Right cardiac atrium (tissue), 5 donors: ENCODE measurements around the gene CIP2A. TPM values are rescaled to one million over a fixed set of nuclear protein-coding genes. Genes with fewer than 3 reads are reported as not detected.

Source experiments
- ATAC-seq, 2 donors: fragments of 200-7000 bp; cut with Tn5 transposase; one replicate each; pipeline versions ENCODE4 v1.8.0 to v1.9.1; 2020; ENCODE audit warnings: moderate library complexity in 2 of 2, mild to moderate bottlenecking in 1 of 2
- DNase-seq, 3 donors: peaks; one replicate each; pipeline ENCODE4 v3.0.0-alpha.2; 2020
- H3K27ac ChIP-seq: one replicate; pipeline ENCODE4 v1.5.1; 2013; ENCODE audit warnings: mild to moderate bottlenecking, low read length, control low read depth, moderate library complexity
- H3K27me3 ChIP-seq: one replicate; pipeline ENCODE4 v1.6.1; 2013; ENCODE audit not compliant: control insufficient read depth, insufficient read depth
- H3K4me1 ChIP-seq: one replicate; pipeline ENCODE4 v1.6.1; 2013; ENCODE audit warnings: low read length; ENCODE audit not compliant: control insufficient read depth, insufficient read depth
- H3K4me3 ChIP-seq: one replicate; pipeline ENCODE4 v1.5.1; 2013; ENCODE audit warnings: low read length, control low read depth
- H3K9me3 ChIP-seq: one replicate; pipeline ENCODE4 v1.6.1; 2013; ENCODE audit warnings: low read length; ENCODE audit not compliant: control insufficient read depth
- WGBS: extraction: QIAGEN DNeasy Blood & Tissue Kit; methylation state at CpG from one replicate; pipeline ENCODE4 v1.1.7; 2013; 5-methylcytosine and 5-hydroxymethylcytosine counted together
- intact Hi-C, 4 donors: fragments of 100-400 bp; cut with DNase I; formaldehyde crosslinking; loops; one replicate each; pipeline versions ENCODE4 v1.11.0 to v1.14.0; 2022 to 2023
- polyA plus RNA-seq: library from polyadenylated mRNA; stranded (reverse); fragments of 200-250 nt; gene quantifications from one replicate; pipeline ENCODE4 v1.2.3, GENCODE V29; 2013
- total RNA-seq, 4 donors: library from RNA; stranded (reverse); fragmentation: NEBNext Ultra II Directional; extraction: Animal tissue kit (Norgen Biotek cat#: 25700); gene quantifications; one replicate each; pipeline ENCODE4 v1.2.1, GENCODE V29; 2021
- donor health status: healthy with polysubstance abuse.
- donor health status: DM: no; HTN: yes; CAD: no.
- donor health status: DM: no; HTN: no; CAD: no.
- donor health status: DM: no; HTN: yes; CAD: no; lungs with severe emphysema.
- donor health status: DM: yes; HTN: yes; CAD: no.

CIP2A gene
- total and polyA plus RNA-seq, 5 donors: 0.52 to 3.3 (median 2.5) TPM

DNA sequence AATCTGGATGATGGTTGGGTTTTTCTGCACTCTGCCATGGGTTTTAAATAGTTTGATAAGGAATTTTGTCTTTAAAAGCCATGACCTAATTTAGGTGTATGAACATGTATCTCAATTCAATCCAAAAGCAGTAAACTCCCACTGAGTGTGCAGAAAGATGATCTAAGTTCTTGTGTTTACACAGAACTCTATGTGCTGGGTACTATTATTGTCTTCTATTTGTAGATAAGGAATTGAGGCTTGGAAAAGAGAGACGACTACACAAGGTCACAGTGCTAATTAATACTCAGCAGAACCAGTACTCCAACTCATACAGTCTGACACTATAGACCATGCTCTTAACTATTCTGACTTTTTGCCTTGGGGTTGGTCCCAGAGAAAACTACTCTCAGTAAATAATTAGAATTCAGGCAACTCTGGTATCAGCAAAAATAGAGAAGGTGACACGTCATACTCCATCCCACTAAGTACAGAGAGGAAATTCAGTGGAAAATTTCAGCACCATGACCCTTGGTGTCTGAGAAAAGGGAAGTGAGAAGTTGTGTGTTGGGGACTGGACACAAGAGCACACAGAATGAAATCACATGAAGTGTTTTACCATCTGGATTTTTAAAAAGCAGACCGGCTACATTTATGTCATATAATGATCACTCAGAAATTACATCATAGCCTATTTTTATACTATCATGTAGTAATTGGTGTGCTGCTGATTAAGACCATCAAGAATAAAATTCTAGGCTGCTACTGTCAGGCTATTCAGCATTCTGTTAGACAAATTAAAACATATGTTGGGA is 60.6 kb downstream of the CIP2A start:
- intact Hi-C loops: no loop called here
- Histone ChIP-seq H3K27me3 (no peaks in the 10 kb centered on the region), H3K4me1 (peaks cover 2% of the 10 kb centered on the region), H3K9me3 (no peaks in the 10 kb centered on the region), H3K27ac (no peak overlapping the region), H3K4me3 (no peak overlapping the region)
- no peak for DNase-seq
- ATAC-seq: peak; percentile 76 to 88
- WGBS: 13% methylated on average over 3 of the region's 3 CpGs

DNA sequence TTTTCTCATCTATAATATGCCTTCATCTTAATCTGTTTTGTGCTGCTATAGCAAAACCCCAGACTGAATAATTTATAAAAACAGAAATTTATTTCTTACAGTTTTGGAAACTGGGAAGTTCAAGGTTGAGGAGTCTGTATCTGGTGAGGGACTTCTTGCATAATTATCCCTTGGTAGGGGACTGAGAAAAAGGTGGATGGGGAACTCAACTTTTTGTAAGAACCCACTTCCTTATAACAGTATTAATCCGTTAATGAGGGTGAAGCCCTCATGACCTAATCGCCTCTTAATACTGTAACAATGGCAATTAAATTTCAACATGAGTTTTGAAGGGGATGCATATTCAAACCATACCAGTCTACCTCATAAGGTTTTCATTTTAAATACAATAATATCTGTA is 61.4 kb downstream of the CIP2A start:
- DNase-seq (no peak), ATAC-seq (no peak)
- WGBS: 78% methylated on average over 2 of the region's 2 CpGs
- H3K4me1 ChIP-seq: peaks cover 2% of the 10 kb centered on the region
- H3K9me3 ChIP-seq: no peaks in the 10 kb centered on the region
- no peaks in the 10 kb centered on the region for H3K27me3 ChIP-seq
- H3K4me3 ChIP-seq: no peak overlapping the region
- no peak overlapping the region for H3K27ac ChIP-seq
- intact Hi-C loops: no loop called here

DNA sequence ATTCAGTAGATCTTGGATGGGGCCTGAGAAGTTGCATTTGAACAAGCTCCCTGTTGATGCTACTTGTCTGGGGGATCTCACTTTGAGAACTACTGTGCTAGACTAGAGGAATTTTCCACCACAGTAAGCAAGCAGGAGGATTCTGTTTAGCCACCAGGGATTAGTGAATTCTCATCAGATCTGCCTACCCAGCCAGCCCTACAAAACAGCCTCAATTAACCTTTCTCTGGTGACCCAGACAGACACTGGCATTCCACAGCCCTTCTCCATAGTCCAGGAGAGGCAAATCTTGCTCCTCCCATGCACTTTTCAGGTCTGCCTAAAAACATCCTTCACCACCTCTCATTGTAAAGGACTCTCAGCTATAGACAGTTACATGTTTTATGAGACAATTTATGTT is 62.1 kb downstream of the CIP2A start:
- H3K27ac ChIP-seq: no peak overlapping the region
- H3K9me3 ChIP-seq: no peaks in the 10 kb centered on the region
- H3K27me3 ChIP-seq: no peaks in the 10 kb centered on the region
- no peak overlapping the region for H3K4me3 ChIP-seq
- H3K4me1 ChIP-seq: peaks cover 2% of the 10 kb centered on the region
- ATAC-seq: no peak
- intact Hi-C loops: no loop called here
- no peak for DNase-seq

DNA sequence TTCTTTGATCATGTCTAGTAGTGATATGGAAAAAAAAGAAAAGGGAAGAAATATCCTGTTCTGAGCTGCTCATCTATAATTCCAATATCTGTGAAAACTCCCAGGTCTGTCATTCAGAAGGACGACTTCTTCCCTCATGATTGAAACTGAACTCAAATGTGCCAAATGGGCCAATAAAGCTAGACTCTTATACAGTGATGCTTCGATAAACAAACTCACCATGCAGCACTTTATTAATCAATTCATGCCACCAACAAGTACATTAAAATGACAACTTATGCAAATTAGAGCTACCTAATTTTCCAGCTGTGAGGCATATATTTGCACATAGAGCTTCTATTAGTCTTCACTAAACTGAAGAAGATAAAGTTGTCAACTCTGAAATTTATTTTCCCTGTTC is 63.3 kb downstream of the CIP2A start:
- H3K4me3 ChIP-seq: no peak overlapping the region
- H3K4me1 ChIP-seq: peaks cover 2% of the 10 kb centered on the region
- no peaks in the 10 kb centered on the region for H3K9me3 ChIP-seq
- ATAC-seq: no peak
- H3K27ac ChIP-seq: no peak overlapping the region
- H3K27me3 ChIP-seq: no peaks in the 10 kb centered on the region
- WGBS: 86% methylated on average over 2 of the region's 2 CpGs
- intact Hi-C loops: no loop called here
- no peak for DNase-seq

DNA sequence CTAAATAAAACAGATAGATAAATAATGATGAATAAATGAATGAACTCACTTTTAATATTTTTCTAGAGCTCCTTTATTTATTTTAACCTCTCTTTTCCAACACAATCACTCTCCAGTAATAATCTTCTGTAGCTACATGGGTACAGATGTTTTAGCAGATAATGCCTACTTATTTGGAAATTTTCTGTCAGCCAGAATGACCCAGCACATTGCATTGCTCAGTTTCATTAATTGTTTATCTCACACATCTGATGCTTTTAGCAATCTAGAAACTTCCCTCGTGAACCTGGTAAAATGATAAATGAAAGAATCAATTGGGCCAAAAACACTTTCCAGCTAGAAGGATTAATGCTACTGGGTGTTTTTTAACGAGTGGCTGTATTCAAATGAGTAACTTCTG is 64.0 kb downstream of the CIP2A start:
- Histone ChIP-seq H3K4me1 (peaks cover 2% of the 10 kb centered on the region), H3K9me3 (no peaks in the 10 kb centered on the region), H3K27ac (no peak overlapping the region), H3K4me3 (no peak overlapping the region), H3K27me3 (no peaks in the 10 kb centered on the region)
- ATAC-seq (no peak), DNase-seq (no peak)
- intact Hi-C loops: no loop called here
- WGBS: 77% methylated on average over 2 of the region's 2 CpGs

DNA sequence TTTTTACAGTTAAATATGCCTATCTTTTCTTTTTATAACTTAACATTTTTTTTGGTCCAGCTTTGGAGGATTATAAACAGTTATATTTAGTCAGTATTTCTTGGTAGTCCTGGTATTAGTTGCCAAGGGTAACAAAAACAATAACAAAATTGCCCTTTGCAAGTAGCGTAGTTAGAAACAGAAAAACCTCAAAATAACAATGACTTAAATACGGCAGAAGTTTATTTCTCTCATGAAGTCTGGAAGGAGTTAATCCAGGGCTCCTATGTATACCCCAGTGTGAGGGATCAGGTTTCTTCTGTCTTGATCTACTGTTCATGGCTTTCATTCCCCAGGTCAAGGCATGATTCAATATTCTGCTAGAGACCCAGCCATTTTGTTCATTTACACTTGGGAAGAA is 64.7 kb downstream of the CIP2A start:
- Histone ChIP-seq H3K27ac (no peak overlapping the region), H3K4me3 (no peak overlapping the region), H3K27me3 (no peaks in the 10 kb centered on the region), H3K4me1 (peaks cover 2% of the 10 kb centered on the region), H3K9me3 (no peaks in the 10 kb centered on the region)
- intact Hi-C loops: no loop called here
- ATAC-seq (peak in 1 of 2 donors; percentile 43), DNase-seq (no peak)
- WGBS: 10% methylated on average over 2 of the region's 2 CpGs

DNA sequence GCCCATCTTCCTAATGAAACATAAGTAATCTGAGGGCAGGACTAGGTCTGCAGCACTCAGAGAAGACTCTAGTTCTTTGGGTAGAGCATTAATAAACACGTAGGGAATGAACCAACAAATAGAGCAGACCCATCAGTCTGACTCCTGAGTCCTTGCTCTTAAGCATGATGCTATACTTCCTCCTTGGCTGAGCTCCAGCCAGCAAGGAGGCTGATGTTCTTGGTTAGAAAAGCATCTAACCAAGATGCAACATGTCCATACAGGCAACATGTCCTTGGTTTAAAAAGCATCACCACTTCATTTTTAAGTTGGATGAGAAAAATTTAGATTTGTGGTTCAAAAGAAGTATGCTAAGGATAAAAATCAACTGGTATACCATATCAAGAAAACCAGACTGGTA is 70.3 kb downstream of the CIP2A start:
- WGBS: 66% methylated on average over 1 of the region's 1 CpG
- DNase-seq: no peak

DNA sequence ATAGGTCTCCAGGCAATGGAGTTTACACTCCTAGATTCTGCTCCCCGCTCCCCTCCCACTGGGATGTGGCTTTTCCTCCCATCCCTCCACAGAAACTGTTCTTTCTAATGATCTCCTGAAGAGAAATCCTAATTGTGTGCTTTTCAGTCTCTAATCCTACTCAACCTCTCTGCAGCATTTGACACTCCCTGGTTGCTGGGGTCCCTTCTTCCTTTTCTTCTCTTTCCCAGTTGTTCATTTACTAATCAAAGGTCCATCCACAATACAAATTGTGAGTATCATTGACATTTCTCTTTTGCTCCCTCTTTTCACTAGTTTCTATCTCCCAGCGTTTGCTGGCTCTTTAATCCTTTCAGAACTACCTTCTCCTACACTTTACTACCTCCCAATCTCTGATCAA is 72.4 kb downstream of the CIP2A start:
- no peak for DNase-seq
- Histone ChIP-seq H3K4me3 (no peak overlapping the region), H3K4me1 (no peaks in the 10 kb centered on the region), H3K27ac (no peak overlapping the region), H3K27me3 (no peaks in the 10 kb centered on the region), H3K9me3 (no peaks in the 10 kb centered on the region)
- no peak for ATAC-seq
- 87% methylated on average over 2 of the region's 2 CpGs for WGBS
- intact Hi-C loops: no loop called here

More for the DNA sequence above, 70.3 kb downstream of the CIP2A start:
- H3K4me1 ChIP-seq: no peaks in the 10 kb centered on the region
- intact Hi-C loops: no loop called here
- no peak overlapping the region for H3K27ac ChIP-seq
- H3K27me3 ChIP-seq: no peaks in the 10 kb centered on the region
- ATAC-seq: no peak
- no peak overlapping the region for H3K4me3 ChIP-seq
- H3K9me3 ChIP-seq: no peaks in the 10 kb centered on the region

DNA sequence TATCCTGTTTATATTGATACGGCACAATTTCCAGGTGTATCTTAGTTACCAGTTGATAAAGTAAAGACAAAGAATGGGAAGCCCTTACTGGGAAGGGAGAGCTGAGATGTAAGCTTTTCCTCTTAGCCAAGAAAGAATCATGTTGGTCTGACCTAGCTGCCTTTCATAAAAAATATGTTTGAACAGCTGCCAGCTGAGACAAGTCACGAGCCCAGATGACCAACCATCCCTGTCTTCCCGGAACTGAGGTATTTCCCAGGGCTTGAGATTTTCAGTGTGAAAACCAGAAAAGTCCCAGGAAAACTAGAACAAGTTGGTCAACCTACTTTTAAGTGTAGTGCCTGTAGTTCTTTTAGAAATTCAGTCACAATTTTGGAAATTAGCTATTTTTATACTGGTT is 75.3 kb downstream of the CIP2A start:
- H3K4me1 ChIP-seq: no peaks in the 10 kb centered on the region
- no peak overlapping the region for H3K27ac ChIP-seq
- WGBS: 48% methylated on average over 3 of the region's 3 CpGs
- ATAC-seq (no peak), DNase-seq (no peak)
- no peaks in the 10 kb centered on the region for H3K27me3 ChIP-seq
- no peaks in the 10 kb centered on the region for H3K9me3 ChIP-seq
- intact Hi-C loops: no loop called here
- H3K4me3 ChIP-seq: no peak overlapping the region

DNA sequence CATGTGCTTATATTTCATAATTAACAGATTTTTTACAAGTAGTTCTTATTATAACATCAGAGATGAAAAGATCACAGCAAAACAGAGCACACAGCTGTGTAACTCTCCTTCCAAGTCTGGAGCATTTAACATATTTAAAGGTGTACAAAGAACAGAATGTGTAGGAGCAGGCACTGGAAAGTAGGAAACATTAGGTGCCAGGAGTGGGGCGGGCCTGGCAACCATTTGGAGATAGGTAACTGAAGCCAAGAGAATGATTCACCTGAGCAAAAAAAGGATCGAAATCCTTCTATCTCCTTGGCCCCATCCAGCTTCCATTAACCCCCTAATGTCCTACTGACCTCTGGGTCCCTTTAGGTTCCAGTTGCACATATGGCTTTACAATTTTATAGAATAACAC is 76.6 kb downstream of the CIP2A start:
- intact Hi-C loops: no loop called here
- ATAC-seq: no peak
- DNase-seq: no peak
- Histone ChIP-seq H3K4me3 (no peak overlapping the region), H3K27me3 (no peaks in the 10 kb centered on the region), H3K4me1 (no peaks in the 10 kb centered on the region), H3K27ac (no peak overlapping the region), H3K9me3 (no peaks in the 10 kb centered on the region)
- 73% methylated on average over 2 of the region's 2 CpGs for WGBS

DNA sequence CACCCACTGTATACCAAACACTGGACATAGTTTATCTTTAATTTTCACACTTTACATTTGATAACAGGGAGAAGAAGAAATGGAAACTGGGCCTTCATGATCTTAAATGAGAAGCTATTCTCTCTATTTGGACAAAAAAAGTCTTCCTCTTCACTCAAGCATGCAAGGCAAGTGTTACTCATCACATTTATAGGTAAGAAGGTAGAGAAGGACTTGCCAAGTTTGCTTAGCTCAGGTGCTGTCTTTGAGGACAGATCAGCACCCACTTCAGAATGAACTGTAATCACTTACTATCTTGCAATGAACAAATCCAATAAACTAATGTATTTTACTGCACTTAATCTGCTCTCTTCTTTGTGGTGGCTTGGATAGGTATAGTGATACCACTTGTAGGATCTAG is 77.7 kb downstream of the CIP2A start:
- H3K27ac ChIP-seq: no peak overlapping the region
- H3K4me1 ChIP-seq: no peaks in the 10 kb centered on the region
- H3K9me3 ChIP-seq: no peaks in the 10 kb centered on the region
- ATAC-seq: no peak
- DNase-seq: no peak
- H3K27me3 ChIP-seq: no peaks in the 10 kb centered on the region
- no peak overlapping the region for H3K4me3 ChIP-seq
- intact Hi-C loops: no loop called here

DNA sequence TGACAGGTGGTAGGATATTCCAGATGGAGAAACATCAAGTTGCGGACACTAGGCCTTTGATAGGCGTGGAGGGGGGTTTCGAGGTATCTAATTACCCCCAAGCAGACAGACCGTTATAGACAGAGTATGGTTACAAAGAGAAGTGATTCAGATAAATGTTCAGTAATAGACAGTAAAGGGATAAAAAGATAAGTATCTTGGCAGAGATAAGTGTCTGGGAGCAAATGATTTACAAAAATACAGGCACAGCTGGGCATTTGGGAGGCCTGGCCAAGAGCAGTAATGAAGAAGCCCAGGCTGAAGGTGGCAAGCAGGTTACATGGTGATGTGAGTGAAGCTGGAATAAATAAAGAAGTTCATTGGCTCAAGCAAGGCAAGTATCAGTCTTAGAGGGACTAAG is 78.2 kb downstream of the CIP2A start:
- no peaks in the 10 kb centered on the region for H3K27me3 ChIP-seq
- no peaks in the 10 kb centered on the region for H3K9me3 ChIP-seq
- no peaks in the 10 kb centered on the region for H3K4me1 ChIP-seq
- no peak overlapping the region for H3K4me3 ChIP-seq
- H3K27ac ChIP-seq: no peak overlapping the region
- intact Hi-C loops: no loop called here
- DNase-seq: no peak
- ATAC-seq: no peak
- 95% methylated on average over 4 of the region's 4 CpGs for whole genome bisulfite sequencing
